Epithelial cell of proximal tubule (primary cell): ENCODE measurements around the gene AFF1. TPM values are rescaled to one million over a fixed set of nuclear protein-coding genes. Genes with fewer than 3 reads are reported as not detected.

Experiments used
- DNase-seq: peaks from one replicate; pipeline ENCODE4 v3.0.0-alpha.2; 2011; ENCODE audit warnings: low read depth
- H3K4me3 ChIP-seq: 2 replicates; pipeline ENCODE4 v1.5.1; 2011; ENCODE audit warnings: low read depth, mild to moderate bottlenecking, low read length
- total RNA-seq: library from RNA; depleted of rRNA; stranded (reverse); fragments of >200 nt; gene quantifications from 2 replicates; pipeline ENCODE4 v1.2.3, GENCODE V29; 2015
- TF ChIP-seq, protein P1 (sequence below): conservative IDR thresholded peaks from 2 replicates; pipeline ENCODE4 v1.5.1; 2012; ENCODE audit warnings: low read depth, mild to moderate bottlenecking, low read length

The AFF1 gene
- total RNA-seq, 1 donor from 2014 or later: 12.5 TPM

- no peak for DNase-seq
- no peak overlapping the region for H3K4me3 ChIP-seq
- TF ChIP-seq, protein P1, sequence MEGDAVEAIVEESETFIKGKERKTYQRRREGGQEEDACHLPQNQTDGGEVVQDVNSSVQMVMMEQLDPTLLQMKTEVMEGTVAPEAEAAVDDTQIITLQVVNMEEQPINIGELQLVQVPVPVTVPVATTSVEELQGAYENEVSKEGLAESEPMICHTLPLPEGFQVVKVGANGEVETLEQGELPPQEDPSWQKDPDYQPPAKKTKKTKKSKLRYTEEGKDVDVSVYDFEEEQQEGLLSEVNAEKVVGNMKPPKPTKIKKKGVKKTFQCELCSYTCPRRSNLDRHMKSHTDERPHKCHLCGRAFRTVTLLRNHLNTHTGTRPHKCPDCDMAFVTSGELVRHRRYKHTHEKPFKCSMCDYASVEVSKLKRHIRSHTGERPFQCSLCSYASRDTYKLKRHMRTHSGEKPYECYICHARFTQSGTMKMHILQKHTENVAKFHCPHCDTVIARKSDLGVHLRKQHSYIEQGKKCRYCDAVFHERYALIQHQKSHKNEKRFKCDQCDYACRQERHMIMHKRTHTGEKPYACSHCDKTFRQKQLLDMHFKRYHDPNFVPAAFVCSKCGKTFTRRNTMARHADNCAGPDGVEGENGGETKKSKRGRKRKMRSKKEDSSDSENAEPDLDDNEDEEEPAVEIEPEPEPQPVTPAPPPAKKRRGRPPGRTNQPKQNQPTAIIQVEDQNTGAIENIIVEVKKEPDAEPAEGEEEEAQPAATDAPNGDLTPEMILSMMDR: no peak
Observed at GRCh38 chr4:86999136-86999643, 64.4 kb downstream of the AFF1 start.

DNA sequence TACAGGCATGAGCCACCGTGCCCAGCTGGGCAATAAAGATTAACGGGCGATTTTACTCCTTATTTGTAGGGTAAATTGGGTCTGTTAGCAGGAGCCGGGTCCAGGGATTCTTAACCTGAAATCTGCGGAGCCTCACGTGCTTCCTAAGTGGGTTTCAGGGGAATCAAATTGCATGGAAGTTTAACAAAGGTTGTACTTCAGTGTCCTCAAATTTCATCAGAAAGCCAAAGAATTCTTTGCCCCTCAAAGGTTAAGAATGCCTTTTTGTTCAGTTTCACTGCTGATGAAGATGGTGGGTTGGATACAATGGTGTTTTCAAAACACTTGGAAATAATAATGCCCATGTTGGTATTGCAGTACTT, 67.9 kb downstream of the AFF1 start:
- no peak overlapping the region for H3K4me3 ChIP-seq
- TF ChIP-seq, protein P1: no peak
- DNase-seq: no peak

DNA sequence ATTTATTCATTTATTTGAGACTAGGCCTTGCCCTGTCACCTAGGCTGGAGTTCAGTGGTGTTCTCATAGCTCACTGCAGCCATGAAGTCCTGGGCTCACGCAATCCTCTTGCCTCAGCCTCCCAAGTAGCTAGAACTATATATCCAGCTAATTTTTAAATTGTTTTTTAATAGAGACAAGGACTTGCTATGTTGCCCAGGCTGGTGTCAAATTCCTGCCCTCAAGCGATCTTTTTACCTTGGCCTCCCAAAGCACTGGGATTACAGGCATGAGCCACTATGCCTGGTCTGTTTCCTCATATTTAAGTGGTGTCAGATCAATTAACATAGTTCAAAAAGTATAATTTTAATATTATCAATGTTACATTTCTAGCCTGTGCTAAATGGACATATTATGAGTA, 68.5 kb downstream of the AFF1 start:
- H3K4me3 ChIP-seq: no peak overlapping the region
- DNase-seq: no peak
- TF ChIP-seq, protein P1: no peak

DNA sequence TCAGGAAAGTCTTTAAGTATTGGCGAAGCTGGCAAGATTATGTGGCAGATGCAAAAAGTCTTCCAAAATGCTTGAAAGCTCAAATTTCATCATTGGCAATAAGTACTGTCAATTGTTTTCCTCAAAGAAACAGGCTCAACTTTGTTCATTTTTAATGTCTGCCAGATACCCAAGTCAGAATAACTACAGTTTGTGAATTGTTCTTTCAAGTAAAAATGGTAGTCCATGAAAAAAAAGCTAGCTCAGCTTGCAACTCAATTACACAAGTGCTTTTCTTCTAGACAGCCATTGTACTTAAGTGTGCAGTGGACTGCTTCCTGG, 70.5 kb downstream of the AFF1 start:
- TF ChIP-seq, protein P1: no peak
- no peak for DNase-seq
- peak overlapping the region; percentile 86 for H3K4me3 ChIP-seq

- peak overlapping the region; percentile 86 for H3K4me3 ChIP-seq
- no peak for DNase-seq
- TF ChIP-seq, protein P1: no peak
Observed at GRCh38 chr4:87005690-87006425, 71.0 kb downstream of the AFF1 start.

GRCh38 chr4:87006426-87006675, 71.5 kb downstream of the AFF1 start:
- peak overlapping the region; percentile 86 for H3K4me3 ChIP-seq
- DNase-seq: no peak
- TF ChIP-seq, protein P1: peak; percentile 32
